GM21717 (cell line): ENCODE data around the gene SLX9.
"Not testable (repeated sequence)": the region's sequence is repeated elsewhere in the genome, so short reads cannot be mapped to it uniquely, and the experiment has no call there.

ENCODE experiments used
- ATAC-seq: cut with Tn5 transposase; IDR thresholded peaks from one replicate; pipeline ENCODE4 v1.9.1; 2021; ENCODE audit warnings: mild to moderate bottlenecking, moderate library complexity; ENCODE audit not compliant: unreplicated experiment

SLX9 gene

DNA sequence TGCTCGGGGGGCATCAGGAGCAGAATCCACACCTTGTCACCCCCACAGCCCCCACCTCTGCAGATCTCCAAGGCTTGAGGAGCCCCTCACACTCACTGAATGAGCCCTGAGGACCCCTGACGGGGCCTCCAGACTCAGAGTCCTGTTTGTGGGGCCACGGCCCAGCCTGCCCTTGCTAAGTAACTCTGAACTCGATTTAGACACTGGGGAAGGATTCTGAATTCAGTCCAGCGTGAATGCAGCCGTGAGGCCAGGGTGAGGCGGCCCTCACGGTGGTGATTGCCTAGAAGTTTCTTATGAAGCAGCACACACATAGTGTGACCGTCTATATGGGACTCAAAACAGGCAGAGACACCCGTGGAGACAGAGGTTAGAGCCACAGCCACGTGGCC is 75.6 kb downstream of the SLX9 start:
- ATAC-seq = no peak

- no peak for ATAC-seq
These were observed 76.2 kb downstream of the SLX9 start for GRCh38 chr21:45016031-45016405.

DNA sequence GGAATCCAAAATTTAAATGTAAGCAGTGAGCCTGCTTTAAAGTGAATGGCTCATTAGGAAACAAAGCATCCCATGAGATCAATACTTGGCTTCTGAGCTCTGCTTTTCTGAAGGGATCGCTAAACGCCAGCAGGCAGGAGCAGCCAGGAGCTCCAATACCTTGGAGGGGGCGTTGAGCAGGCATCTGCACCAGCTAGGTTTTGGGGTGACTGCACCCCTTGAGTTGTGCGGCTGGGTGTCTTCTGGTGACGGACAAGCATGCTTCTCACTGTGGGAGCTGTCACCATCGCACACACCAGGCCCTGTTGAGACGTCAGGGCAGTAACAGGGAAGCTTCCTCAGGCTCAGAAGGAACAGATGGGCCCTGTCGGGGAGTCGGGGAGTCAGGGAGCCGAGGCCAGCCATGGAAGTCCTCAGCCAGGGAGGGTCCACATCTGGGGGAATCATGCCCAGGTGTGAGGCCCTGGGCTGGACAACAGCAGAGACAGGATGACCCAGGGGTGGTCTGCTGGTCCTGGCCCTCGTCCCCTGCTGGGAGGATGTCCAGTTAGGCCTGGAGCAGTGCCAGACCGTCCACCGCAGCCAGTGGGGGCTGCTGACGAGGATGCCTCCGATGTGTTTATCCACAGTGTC is 76.7 kb downstream of the SLX9 start:
- ATAC-seq = no peak

DNA sequence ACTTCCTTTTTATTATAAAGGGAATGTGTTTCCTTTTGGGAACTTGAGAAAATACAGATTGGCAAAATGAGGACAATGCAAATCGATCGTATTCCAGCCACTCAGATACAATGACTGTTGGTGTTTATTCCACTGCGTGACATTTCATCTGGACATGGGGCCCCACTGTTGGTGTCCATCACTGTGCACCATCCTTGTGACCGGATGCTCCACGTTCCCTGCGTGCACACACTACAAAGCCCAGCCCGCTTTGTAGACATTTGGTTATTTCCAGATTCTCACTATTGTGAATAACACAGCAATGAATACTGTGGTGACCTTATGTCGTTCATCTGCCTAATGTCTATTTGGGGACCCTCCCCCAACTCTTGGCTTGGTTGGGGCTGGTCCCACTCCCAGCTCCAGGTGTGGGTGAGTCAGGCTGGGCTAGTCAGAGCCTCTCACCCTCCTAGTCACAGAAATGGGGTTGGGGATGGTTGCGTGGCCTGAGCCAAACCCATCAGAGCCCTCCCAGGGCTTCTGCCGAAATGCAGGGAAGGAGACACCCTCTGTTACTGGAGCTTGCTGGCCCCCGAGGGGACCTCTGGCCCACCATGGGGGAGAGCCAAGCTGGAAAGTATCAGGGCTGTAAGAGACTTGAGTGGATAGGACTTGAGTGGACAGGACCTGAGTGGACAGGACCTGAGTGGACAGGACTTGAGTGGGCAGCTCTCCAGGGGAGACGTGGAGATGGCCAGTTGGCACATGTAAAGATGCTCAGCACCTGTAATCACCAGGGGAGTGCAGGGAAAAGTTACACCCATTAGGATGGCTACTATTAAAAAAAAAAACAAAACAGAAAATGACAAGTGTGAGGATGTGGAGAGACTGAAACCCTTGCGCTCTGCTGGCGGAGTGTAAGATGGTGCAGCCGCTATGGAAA is 77.5 kb downstream of the SLX9 start:
- ATAC-seq = no peak

- ATAC-seq = no peak
These were observed 78.6 kb downstream of the SLX9 start for GRCh38 chr21:45018131-45019075.

- ATAC-seq = no peak
These were observed 79.5 kb downstream of the SLX9 start for GRCh38 chr21:45019076-45019886.

DNA sequence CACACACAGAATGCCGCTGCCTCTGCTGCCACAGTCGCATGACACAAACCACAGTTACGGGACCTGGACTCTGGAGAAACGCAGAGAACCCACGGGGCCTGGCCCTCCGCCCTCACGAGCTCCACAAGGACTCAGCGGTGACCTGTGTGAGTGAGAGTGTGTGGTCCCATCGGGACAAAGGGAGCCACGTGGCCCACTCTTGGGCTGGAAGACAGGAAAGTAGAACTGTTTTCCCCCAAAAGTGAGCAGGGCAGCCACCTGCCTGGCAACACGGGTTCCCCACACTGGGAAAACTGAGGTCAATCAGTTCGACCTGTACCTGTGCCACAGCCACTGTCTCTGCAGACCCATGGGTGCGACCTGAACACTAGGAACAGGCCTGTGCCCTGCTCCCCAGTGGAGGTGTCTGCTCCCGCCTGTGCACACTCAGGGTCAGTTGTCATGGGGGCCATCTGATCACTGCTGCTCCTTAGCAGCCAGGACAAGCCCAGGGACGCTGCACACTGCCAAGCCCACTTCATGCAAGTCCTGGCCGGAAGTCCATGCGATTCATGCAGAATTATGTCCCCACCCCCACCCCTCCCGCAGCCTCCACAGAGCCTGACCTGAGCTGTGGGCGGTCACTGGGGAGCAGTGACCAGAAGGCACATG is 80.2 kb downstream of the SLX9 start:
- no peak for ATAC-seq

GRCh38 chr21:45020629-45021427 is 81.0 kb downstream of the SLX9 start:
- ATAC-seq = no peak

GRCh38 chr21:45021428-45022347 is 81.9 kb downstream of the SLX9 start:
- no peak for ATAC-seq

DNA sequence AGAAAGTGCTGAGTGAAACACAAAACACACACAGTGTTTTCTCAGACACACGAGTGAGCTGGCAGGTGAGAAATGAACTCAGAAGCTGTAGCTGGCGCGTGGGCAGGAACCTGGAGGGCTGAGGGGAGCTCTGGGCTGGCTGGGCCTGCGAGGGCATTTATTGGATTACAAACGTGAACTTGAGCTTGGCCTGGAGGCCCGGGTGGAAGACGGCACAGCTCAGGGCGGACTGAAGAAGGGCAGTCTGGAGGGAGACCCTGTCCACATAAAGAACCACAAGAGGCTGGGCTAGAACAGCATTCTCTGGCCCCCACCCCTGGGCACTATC is 82.5 kb downstream of the SLX9 start:
- no peak for ATAC-seq

DNA sequence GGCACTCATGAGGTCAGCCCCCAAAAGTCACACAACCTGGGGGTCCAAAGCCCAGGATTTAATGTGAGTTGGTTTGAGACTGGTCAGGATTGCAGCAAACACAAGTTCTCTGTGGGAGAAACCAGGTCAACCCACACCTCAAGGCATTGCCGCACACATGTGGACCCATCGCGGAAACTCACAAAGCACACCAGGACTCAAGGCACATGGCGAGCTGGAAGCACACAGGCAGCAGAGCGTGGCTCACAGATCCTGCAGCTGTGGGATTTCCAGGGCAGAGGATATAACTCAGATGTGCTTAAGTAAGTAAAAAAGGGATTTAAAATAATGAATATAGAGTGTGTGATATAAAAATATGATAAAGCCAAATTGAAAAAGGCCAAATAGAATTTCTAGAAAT is 82.9 kb downstream of the SLX9 start:
- no peak for ATAC-seq

- not testable (repeated sequence) for ATAC-seq
These were observed 84.7 kb downstream of the SLX9 start for GRCh38 chr21:45024516-45024915.

GRCh38 chr21:45026066-45026745 is 86.4 kb downstream of the SLX9 start:
- no peak for ATAC-seq
